Right ventricle myocardium inferior (tissue), 1 donor: ENCODE data around the gene E2F1. TPM values are rescaled to one million over a fixed set of nuclear protein-coding genes. Genes with fewer than 3 reads are reported as not detected.
"Not testable (repeated sequence)": the region's sequence is repeated elsewhere in the genome, so short reads cannot be mapped to it uniquely, and the experiment has no call there.

Experiments
- ATAC-seq: fragments of 200-7000 bp; cut with Tn5 transposase; one replicate; pipeline ENCODE4 v1.9.1; 2020; ENCODE audit warnings: mild to moderate bottlenecking, moderate library complexity
- DNase-seq: peaks from one replicate; pipeline ENCODE4 v3.0.0; 2021; ENCODE audit errors: missing footprints
- intact Hi-C: fragments of 100-400 bp; cut with DNase I; formaldehyde crosslinking; loops from one replicate; pipeline ENCODE4 v1.11.0; 2022
- total RNA-seq: library from RNA; stranded (reverse); fragmentation: NEBNext Ultra II Directional; extraction: Animal tissue kit (Norgen Biotek cat#: 25700); gene quantifications from one replicate; pipeline ENCODE4 v1.2.1, GENCODE V29; 2021
- donor health status: DM: no; HTN: yes; CAD: no; lungs with severe emphysema.

The E2F1 gene
- total RNA-seq, 1 donor from 2014 or later = 2.3 TPM

GRCh38 chr20:33651562-33652048 is 34.6 kb downstream of the E2F1 start:
- no peak for ATAC-seq
- intact Hi-C loops = loop anchor here (2.0 kb wide), 1 partner anchor 195 kb away; no protein-coding TSS in a partner anchor
- DNase-seq = no peak

GRCh38 chr20:33650753-33651561 is 35.2 kb downstream of the E2F1 start:
- intact Hi-C loops = no loop called here
- no peak for ATAC-seq
- no peak for DNase-seq

- intact Hi-C loops = no loop called here
- no peak for DNase-seq
- ATAC-seq = no peak
Observed at GRCh38 chr20:33650111-33650752, 36.0 kb downstream of the E2F1 start.

DNA sequence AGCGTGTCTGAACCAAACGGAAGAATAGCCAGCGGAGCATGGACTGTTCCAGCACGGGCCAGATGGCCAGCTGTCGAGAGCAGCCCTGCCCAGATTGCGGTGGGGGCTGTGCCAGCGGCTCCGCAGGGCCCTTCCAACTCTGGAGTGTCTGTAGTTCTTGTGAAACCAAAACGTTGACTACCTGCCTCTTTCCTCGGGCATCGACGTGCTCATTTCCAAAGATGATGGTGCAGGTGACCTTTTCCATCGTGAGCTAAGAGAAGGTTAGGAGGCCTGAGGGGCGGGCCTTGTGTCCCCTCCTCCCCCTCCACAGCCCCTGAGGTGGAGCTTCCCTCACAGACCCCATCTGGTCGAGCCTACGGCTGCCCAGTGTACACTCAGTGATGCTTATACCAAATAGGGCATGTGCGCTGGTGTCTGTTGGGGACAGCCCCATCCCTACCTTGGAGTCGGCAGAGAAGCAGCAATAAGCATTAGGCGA is 36.9 kb downstream of the E2F1 start:
- ATAC-seq (peak; percentile 81), DNase-seq (peak; percentile 82)
- intact Hi-C loops = no loop called here

DNA sequence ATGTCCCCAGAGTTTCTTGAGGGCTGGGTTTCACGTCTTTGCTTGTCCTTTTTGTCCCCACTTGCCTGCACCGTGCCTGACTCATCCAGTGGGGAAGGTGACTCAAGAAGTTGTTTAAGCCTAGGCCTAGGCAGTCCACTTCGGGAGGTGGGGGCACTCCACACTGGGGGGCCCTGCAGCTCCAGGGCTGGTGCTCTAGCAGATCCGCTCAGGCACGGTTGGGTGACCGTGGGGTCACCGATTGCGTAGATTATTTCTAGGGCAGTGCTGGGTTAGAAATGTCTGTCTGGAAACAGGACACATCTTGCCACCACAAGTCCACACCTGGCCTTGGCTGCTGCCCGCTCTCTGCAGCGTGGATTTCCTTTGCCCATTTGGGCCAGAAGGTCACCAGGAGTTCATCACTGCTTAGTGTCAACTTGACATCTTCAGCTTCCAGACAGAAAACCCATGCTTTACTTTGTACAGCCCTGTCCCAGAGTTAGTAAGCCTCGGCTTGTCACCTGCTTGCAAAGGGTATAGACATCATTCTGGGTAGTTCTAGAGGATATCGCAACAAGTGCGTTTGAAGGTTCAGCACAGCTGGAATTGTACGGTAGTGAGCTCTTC is 37.7 kb downstream of the E2F1 start:
- ATAC-seq = peak; percentile 13

DNA sequence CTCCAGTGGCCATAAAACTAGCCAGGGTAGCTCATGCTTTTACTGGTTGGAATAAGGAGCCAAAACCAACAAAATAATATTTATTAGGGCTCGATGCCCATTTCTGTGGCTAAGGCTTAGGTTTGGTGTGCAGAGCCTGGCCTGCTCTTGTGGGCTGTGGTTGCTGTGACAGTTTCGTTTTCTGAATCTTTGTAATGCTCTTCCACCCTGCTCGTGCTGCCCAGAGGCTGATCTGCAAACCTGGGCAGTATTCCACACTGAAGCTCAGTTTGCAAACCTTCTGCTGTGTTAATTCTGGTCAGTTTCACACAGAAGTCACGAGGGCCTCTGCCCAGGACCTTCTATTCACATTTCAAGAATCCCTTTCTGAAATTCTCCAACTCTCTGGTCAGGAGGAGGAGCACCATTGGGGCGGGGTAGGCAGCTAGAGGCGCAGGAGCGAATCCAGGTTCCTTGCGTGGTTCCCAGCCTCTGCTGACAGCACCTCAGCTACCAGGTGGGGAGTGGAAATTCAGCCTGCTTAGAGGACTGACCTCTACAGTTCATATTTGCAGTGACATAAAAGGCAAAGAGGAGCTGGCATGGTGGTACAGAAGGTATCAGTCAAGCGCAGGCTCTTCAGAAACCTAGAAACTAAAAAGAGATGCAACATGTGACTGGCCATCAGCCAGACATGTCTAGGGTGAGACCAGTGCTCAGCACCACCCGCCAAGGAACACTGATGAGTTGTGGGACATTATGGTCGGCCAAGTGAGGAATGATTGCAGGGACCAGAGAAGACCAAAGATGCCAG is 38.4 kb downstream of the E2F1 start:
- intact Hi-C loops = no loop called here
- ATAC-seq = peak; percentile 63
- DNase-seq = no peak

More for the DNA sequence above, 37.7 kb downstream of the E2F1 start:
- intact Hi-C loops = no loop called here
- DNase-seq = no peak

DNA sequence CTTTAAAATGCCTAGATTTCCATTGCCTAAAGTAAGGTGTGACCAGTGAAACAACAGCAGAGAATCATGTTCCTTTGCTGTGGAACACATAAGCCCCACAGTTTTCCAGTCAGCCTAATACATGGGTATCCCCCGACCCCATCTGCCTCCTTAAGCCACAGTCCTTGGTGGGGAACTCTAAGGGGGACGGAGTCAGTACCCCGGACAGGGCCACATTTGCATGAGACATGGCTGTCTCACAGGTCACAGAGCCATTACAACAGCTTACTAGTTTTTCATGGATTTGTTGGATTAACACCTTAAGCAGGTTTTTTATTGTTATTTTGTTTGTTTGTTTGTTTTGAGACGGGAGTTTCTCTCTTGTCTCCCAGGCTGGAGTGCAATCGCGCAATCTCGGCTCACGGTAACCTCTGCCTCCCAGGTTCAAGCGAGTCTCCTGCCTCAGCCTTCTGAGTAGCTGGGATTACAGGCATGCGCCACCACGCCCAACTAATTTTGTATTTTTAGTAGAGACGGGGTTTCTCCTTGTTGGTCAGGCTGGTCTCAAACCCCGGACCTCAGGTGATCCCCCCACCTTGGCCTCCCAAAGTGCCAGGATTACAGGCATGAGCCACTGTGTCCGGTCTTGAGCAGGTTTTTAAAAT is 39.1 kb downstream of the E2F1 start:
- intact Hi-C loops = not testable (repeated sequence)

GRCh38 chr20:33646191-33646590 is 40.0 kb downstream of the E2F1 start:
- ATAC-seq (no peak), DNase-seq (no peak)
- intact Hi-C loops = no loop called here

More for the DNA sequence above, 39.1 kb downstream of the E2F1 start:
- ATAC-seq, DNase-seq: not testable (repeated sequence)

DNA sequence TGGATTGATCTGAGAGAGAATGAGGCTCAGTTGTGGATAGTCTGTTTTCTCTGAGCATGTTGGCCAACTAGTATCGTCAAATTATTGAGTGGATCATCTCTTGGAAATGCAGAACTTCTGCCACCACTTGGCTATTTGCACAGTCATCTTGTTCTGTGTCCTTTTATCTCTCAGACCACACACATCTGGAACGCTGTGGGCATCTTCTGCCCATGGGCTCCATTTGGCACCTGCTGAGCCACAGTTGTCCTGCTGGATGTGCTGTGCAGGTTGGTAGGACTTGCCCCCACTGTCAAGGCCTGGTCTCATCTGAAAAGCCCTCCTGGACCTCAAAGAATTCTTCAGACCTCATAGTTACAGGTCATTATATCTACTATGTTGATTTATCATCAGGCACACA is 40.8 kb downstream of the E2F1 start:
- ATAC-seq = no peak
- intact Hi-C loops = no loop called here
- DNase-seq = no peak

DNA sequence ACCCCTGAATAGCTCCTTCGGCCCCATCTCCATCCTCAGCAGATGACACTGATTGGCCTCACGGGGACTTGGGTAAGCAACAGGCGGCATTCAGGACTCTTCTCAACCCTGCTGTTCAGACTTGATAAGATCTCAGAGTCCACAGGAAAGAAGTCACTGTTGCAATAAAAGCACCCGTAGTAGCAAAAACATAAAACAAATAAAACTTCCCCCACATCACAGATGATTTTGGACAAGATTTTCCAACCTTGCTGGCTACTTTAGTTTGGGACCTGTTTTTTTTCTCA is 41.2 kb downstream of the E2F1 start:
- ATAC-seq (no peak), DNase-seq (no peak)
- intact Hi-C loops = no loop called here

- intact Hi-C loops = no loop called here
- no peak for DNase-seq
- ATAC-seq = no peak
Observed at GRCh38 chr20:33644313-33645071, 41.7 kb downstream of the E2F1 start.

- no peak for ATAC-seq
- DNase-seq = no peak
- intact Hi-C loops = no loop called here
Observed at GRCh38 chr20:33640287-33640686, 45.9 kb downstream of the E2F1 start.

GRCh38 chr20:33636776-33637175 is 49.4 kb downstream of the E2F1 start:
- DNase-seq = no peak
- intact Hi-C loops = no loop called here
- no peak for ATAC-seq

GRCh38 chr20:33635341-33635740 is 50.8 kb downstream of the E2F1 start:
- DNase-seq (no peak), ATAC-seq (no peak)
- intact Hi-C loops = no loop called here

DNA sequence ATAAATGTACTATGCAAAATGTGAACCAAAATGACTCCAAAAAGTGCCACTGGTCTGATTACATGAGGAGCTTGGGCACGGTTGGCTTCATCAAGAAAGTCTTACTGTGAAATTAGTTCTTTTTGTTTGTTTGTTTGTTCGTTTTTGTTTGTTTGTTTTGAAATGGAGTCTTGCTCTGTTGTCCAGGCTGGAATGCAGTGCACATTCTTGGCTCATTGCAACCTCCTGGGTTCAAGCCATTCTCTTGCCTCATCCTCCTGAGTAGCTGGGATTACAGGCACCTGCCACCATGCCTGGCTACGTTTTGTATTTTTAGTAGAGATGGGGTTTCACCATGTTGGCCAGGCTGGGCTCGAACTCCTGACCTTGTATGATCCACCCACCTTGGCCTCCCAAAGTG is 54.3 kb downstream of the E2F1 start:
- ATAC-seq, DNase-seq, intact Hi-C loops: not testable (repeated sequence)

GRCh38 chr20:33630507-33630906 is 55.7 kb downstream of the E2F1 start:
- intact Hi-C loops = no loop called here
- DNase-seq (no peak), ATAC-seq (no peak)

DNA sequence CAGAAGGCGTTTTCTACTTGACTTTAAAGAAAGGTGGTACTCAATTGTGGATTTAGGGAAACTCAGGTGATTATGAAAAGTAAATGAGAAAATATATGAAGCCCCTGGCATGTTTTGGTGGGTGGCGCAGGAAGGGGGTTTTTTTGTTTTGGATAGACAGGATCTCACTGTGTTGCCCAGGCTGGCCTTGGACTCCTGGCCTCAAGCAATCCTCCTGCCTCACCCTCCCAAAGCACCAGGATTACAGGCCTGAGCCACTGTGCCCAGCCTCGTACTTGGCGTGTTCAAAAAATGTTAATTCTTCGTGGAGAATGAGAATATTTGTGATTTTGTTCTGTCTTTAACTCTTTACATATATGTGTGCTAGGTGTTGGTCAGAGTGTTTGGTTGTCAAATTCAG is 56.2 kb downstream of the E2F1 start:
- intact Hi-C loops = no loop called here
- DNase-seq (no peak), ATAC-seq (no peak)

DNA sequence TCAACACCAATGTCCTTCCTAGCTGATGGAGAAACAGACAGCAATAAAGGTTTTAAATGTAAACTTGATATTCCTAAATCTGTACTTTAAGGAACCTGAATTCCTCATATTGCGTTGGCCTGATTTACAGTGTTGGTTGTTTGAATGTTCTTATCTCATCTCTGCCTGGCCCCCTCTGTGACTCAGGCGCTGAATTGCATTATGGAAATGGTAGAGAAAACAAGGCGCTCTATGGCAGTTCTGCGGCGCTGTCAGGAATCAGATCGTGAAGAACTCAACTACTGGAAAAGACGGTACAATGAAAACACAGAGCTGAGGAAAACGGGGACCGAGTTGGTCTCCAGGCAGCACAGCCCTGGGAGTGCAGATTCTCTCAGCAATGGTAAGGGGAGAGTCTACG is 56.7 kb downstream of the E2F1 start:
- no peak for ATAC-seq
- intact Hi-C loops = no loop called here
- DNase-seq = no peak
